HK-2 (cell line): ENCODE measurements around the gene INIP.

Experiments
- DNase-seq: peaks from one replicate; pipeline ENCODE4 v3.0.0-alpha.2; 2018; ENCODE audit not compliant: unreplicated experiment

INIP gene

GRCh38 chr9:112670991-112671625, 46.8 kb downstream of the INIP start:
- DNase-seq: no peak

- DNase-seq: no peak
Measured at GRCh38 chr9:112669326-112669725, 48.6 kb downstream of the INIP start.

- DNase-seq: no peak
Measured at GRCh38 chr9:112665347-112665746, 52.6 kb downstream of the INIP start.

GRCh38 chr9:112664531-112664930, 53.4 kb downstream of the INIP start:
- no peak for DNase-seq

- DNase-seq: no peak
Measured at GRCh38 chr9:112663681-112664080, 54.2 kb downstream of the INIP start.

GRCh38 chr9:112659906-112660305, 58.0 kb downstream of the INIP start:
- DNase-seq: no peak

- no peak for DNase-seq
Measured at GRCh38 chr9:112655668-112656067, 62.2 kb downstream of the INIP start.

- no peak for DNase-seq
Measured at GRCh38 chr9:112654282-112654681, 63.6 kb downstream of the INIP start.

GRCh38 chr9:112648624-112649023, 69.3 kb downstream of the INIP start:
- no peak for DNase-seq

GRCh38 chr9:112647596-112647995, 70.3 kb downstream of the INIP start:
- no peak for DNase-seq

GRCh38 chr9:112642126-112642525, 75.8 kb downstream of the INIP start:
- DNase-seq: no peak

- DNase-seq: no peak
Measured at GRCh38 chr9:112640311-112640710, 77.6 kb downstream of the INIP start.
